ENCODE measurements around the gene ABLIM1.

The ABLIM1 gene

GRCh38 chr10:114437473-114438292 is 220.4 kb downstream of the ABLIM1 start:
- peak; percentile 12 for FAIRE-seq

GRCh38 chr10:114436941-114437340 is 221.1 kb downstream of the ABLIM1 start:
- no peak for FAIRE-seq

- no peak for FAIRE-seq
These were observed 225.4 kb downstream of the ABLIM1 start for GRCh38 chr10:114432566-114433093.

- no peak for FAIRE-seq
These were observed 226.5 kb downstream of the ABLIM1 start for GRCh38 chr10:114431414-114432135.

- no peak for FAIRE-seq
These were observed 227.2 kb downstream of the ABLIM1 start for GRCh38 chr10:114430688-114431413.

GRCh38 chr10:114429581-114430335 is 228.3 kb downstream of the ABLIM1 start:
- FAIRE-seq: no peak

- FAIRE-seq: no peak
These were observed 230.8 kb downstream of the ABLIM1 start for GRCh38 chr10:114427124-114427852.

- no peak for FAIRE-seq
These were observed 231.6 kb downstream of the ABLIM1 start for GRCh38 chr10:114426476-114426875.

GRCh38 chr10:114420811-114421485 is 237.1 kb downstream of the ABLIM1 start:
- FAIRE-seq: no peak

- no peak for FAIRE-seq
These were observed 240.0 kb downstream of the ABLIM1 start for GRCh38 chr10:114418109-114418508.

GRCh38 chr10:114412907-114413797 is 244.9 kb downstream of the ABLIM1 start:
- FAIRE-seq: no peak

- FAIRE-seq: no peak
These were observed 249.1 kb downstream of the ABLIM1 start for GRCh38 chr10:114408968-114409444.

- no peak for FAIRE-seq
These were observed 249.7 kb downstream of the ABLIM1 start for GRCh38 chr10:114408112-114408967.

- no peak for FAIRE-seq
These were observed 251.6 kb downstream of the ABLIM1 start for GRCh38 chr10:114406455-114406854.

GRCh38 chr10:114405011-114405350 is 253.1 kb downstream of the ABLIM1 start:
- no peak for FAIRE-seq

- FAIRE-seq: no peak
These were observed 253.7 kb downstream of the ABLIM1 start, which contains the start of gene AFAP1L2 for GRCh38 chr10:114404171-114405010. AFAP1L2 (minus strand) TSS chr10:114404502; CDS start chr10:114404455, 47 bp downstream.

GRCh38 chr10:114403541-114404161 is 254.4 kb downstream of the ABLIM1 start:
- no peak for FAIRE-seq
